A549 (cell line): ENCODE measurements around the gene IP6K3.

ENCODE experiments used
- CHD2 ChIP-seq: fragments of 150-350 bp; IDR thresholded peaks from 2 replicates; pipeline ENCODE4 v1.6.1; 2014; ENCODE audit warnings: low read length; ENCODE audit not compliant: partially characterized antibody
- CTCF ChIP-seq: fragments of >200 bp; sonication (Bioruptor Twin); formaldehyde crosslinking; IDR thresholded peaks from 3 replicates; pipeline ENCODE4 v1.5.1; 2016
- HDAC2 ChIP-seq: fragments of 200-600 bp; sonication (generic); IDR thresholded peaks from 2 replicates; pipeline ENCODE4 v1.6.1; 2016
- JUN ChIP-seq, 2 experiments: fragments of >200 bp; sonication (Bioruptor Twin); formaldehyde crosslinking; IDR thresholded peaks; 2 replicates in 1 of 2; 3 replicates in 1 of 2; pipeline ENCODE4 v1.6.1; 2016 to 2017
- MAZ ChIP-seq: fragments of 150-350 bp; IDR thresholded peaks from 2 replicates; pipeline ENCODE4 v1.6.1; 2014; ENCODE audit warnings: antibody characterized with exemption, low read depth, low read length, borderline replicate concordance
- NPAS2 ChIP-seq: fragments of 250-450 bp; sonication (Bioruptor Pico); IDR thresholded peaks from 2 replicates; pipeline ENCODE4 v1.8.0; 2022; ENCODE audit warnings: mild to moderate bottlenecking, moderate library complexity, borderline replicate concordance
- POLR2A ChIP-seq: IDR thresholded peaks from 2 replicates; pipeline ENCODE4 v1.6.1; 2012; ENCODE audit warnings: mild to moderate bottlenecking, low read length
- RAD21 ChIP-seq, 2 experiments: fragments of >200 bp in 1 of 2; sonication (Bioruptor Twin) in 1 of 2; formaldehyde crosslinking in 1 of 2; IDR thresholded peaks in 1 of 2; conservative IDR thresholded peaks in 1 of 2; 2 replicates in 1 of 2; 3 replicates in 1 of 2; pipeline ENCODE4 v1.6.1; 2012 to 2018; ENCODE audit warnings: inconsistent platforms in 1 of 2
- RFX5 ChIP-seq: fragments of 450-650 bp; IDR thresholded peaks from 2 replicates; pipeline ENCODE4 v1.7.1; 2014; ENCODE audit warnings: antibody characterized with exemption, mild to moderate bottlenecking, moderate library complexity
- SMC3 ChIP-seq: fragments of >200 bp; sonication (Bioruptor Twin); formaldehyde crosslinking; IDR thresholded peaks from 3 replicates; pipeline ENCODE4 v1.6.1; 2018; ENCODE audit warnings: inconsistent platforms
- TP53 ChIP-seq: fragments of 250-450 bp; sonication (Bioruptor Pico); IDR thresholded peaks from 2 replicates; pipeline ENCODE4 v1.5.0; 2021; ENCODE audit warnings: mild to moderate bottlenecking, moderate library complexity
- TF ChIP-seq, protein P1 (sequence below): fragments of 450-650 bp; IDR thresholded peaks from 2 replicates; pipeline ENCODE4 v1.6.1; 2014; ENCODE audit warnings: antibody characterized with exemption
- TF ChIP-seq, protein P2 (sequence below): fragments of 200-600 bp; sonication (generic); IDR thresholded peaks from 2 replicates; pipeline ENCODE4 v1.6.1; 2016; ENCODE audit warnings: antibody characterized with exemption, mild to moderate bottlenecking, moderate library complexity

DNA sequence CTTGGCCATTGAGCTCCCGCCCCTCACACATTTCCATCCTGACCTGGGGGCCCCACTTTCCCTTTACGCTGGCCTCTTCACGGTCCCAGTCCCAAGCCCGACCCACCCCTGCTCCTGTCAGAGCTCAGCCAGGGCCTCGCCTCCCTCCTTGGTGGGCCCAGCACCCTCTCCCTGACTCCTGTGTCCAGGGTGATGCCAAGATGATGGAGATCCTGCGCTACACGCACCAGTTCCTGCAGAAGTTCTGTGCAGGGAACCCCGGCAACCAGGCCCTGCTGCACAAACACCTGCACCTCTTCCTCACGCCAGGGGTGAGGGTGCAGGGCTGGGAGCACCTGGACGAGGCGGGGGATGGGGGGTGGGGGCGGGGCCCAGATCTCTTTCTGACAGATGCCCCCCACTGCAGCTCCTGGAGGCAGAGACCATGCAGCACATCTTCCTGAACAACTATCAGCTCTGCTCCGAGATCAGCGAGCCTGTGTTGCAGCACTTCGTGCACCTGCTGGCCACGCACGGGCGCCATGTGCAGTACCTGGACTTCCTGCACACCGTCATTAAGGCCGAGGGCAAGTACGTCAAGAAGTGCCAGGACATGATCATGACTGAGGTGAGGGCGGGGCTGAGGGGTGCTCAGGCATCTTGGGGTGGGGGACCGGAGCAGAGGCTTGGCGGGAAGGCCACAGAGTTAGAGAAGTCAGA is 68.3 kb downstream of the IP6K3 start:
- TF ChIP-seq JUN (IDR thresholded peaks at IDR 0.05): no peak
- no peak for TF ChIP-seq POLR2A
- no peak for TF ChIP-seq CTCF
- no peak for TF ChIP-seq RFX5
- no peak for TF ChIP-seq CHD2
- no peak for TF ChIP-seq MAZ
- TF ChIP-seq RAD21 (conservative IDR thresholded peaks at IDR 0.05 in 1 of 2, IDR thresholded peaks at IDR 0.05 in 1 of 2): no peak
- TF ChIP-seq, protein P1, sequence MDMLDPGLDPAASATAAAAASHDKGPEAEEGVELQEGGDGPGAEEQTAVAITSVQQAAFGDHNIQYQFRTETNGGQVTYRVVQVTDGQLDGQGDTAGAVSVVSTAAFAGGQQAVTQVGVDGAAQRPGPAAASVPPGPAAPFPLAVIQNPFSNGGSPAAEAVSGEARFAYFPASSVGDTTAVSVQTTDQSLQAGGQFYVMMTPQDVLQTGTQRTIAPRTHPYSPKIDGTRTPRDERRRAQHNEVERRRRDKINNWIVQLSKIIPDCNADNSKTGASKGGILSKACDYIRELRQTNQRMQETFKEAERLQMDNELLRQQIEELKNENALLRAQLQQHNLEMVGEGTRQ: no peak
- TF ChIP-seq NPAS2: no peak
- TF ChIP-seq SMC3: no peak
- TF ChIP-seq, protein P2, sequence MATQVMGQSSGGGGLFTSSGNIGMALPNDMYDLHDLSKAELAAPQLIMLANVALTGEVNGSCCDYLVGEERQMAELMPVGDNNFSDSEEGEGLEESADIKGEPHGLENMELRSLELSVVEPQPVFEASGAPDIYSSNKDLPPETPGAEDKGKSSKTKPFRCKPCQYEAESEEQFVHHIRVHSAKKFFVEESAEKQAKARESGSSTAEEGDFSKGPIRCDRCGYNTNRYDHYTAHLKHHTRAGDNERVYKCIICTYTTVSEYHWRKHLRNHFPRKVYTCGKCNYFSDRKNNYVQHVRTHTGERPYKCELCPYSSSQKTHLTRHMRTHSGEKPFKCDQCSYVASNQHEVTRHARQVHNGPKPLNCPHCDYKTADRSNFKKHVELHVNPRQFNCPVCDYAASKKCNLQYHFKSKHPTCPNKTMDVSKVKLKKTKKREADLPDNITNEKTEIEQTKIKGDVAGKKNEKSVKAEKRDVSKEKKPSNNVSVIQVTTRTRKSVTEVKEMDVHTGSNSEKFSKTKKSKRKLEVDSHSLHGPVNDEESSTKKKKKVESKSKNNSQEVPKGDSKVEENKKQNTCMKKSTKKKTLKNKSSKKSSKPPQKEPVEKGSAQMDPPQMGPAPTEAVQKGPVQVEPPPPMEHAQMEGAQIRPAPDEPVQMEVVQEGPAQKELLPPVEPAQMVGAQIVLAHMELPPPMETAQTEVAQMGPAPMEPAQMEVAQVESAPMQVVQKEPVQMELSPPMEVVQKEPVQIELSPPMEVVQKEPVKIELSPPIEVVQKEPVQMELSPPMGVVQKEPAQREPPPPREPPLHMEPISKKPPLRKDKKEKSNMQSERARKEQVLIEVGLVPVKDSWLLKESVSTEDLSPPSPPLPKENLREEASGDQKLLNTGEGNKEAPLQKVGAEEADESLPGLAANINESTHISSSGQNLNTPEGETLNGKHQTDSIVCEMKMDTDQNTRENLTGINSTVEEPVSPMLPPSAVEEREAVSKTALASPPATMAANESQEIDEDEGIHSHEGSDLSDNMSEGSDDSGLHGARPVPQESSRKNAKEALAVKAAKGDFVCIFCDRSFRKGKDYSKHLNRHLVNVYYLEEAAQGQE: no peak
- TF ChIP-seq HDAC2: no peak
- TF ChIP-seq TP53 (CRISPR knock-in tag): no peak
